Bronchial epithelial cell (primary cell): ENCODE measurements around the gene MAG. TPM values are rescaled to one million over a fixed set of nuclear protein-coding genes. Genes with fewer than 3 reads are reported as not detected.
A peak's percentile ranks its signal among the peaks of the same experiment; 100 is the strongest.

Experiments
- DNase-seq: peaks from one replicate; pipeline ENCODE4 v3.0.0-alpha.2; 2010; ENCODE audit warnings: low read depth
- FAIRE-seq: peaks from 2 replicates; lab custom pipeline; 2011; peaks lifted over from hg19 to GRCh38; lab: Jason Lieb, UNC
- H3K27me3 ChIP-seq: 2 replicates; pipeline ENCODE4 v1.5.1; 2011; ENCODE audit warnings: low read length; ENCODE audit not compliant: control insufficient read depth, insufficient read depth
- H3K36me3 ChIP-seq: 2 replicates; pipeline ENCODE4 v1.5.1; 2011; ENCODE audit warnings: low read length; ENCODE audit not compliant: control insufficient read depth, insufficient read depth
- H3K4me3 ChIP-seq: 2 replicates; pipeline ENCODE4 v1.5.1; 2011; ENCODE audit warnings: mild to moderate bottlenecking, low read depth, low read length, control low read depth
- total RNA-seq: library from RNA; depleted of rRNA; stranded (reverse); fragments of >200 nt; gene quantifications from 2 replicates; pipeline ENCODE4 v1.2.1, GENCODE V29; 2014
- TF ChIP-seq, protein P1 (sequence below): IDR thresholded peaks from 2 replicates; pipeline ENCODE4 v1.5.1; 2011; ENCODE audit warnings: mild to moderate bottlenecking, moderate library complexity, low read length, control low read depth, inconsistent platforms; ENCODE audit not compliant: insufficient read depth, severe bottlenecking

The MAG gene
- total RNA-seq, 1 donor from 2014 or later = not detected

DNA sequence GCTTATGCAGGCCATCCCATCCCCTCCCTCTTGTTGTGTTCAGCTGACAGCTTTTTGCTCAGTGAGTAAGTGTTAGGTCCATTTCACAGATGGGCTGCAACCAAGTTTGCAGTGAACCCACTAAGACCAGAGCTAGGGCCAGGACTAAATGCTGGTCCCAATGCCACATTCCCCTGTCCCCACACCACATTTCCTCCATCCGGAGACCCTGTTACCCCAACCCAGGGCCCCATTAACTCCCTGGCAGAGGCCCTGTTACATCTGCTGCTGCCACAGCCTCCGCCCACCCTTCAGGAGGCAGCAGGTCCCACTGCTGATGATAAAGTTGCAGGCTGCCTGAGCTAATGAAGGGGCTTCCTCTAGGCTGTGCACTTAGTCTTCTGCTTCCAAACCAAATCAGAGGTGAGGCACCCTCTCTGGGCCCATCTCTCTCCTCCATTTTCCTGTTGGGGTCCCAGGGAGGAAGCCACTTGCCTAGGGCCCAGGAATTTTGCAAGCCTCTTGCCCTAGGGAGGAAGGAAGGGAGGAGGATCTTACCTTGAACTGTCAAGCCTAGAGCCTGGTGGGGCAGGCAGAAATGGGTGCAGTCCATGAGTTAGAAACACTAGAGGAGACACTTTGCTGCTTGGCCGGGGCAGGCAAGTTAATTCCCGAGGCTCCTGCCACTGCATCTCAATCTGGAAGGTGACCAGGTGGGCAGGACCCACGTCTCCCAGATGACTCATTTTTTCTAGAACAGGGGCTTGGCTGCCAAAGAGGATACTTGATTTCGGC is 26.6 kb upstream of the MAG start:
- Histone ChIP-seq H3K27me3 (no peaks in the 10 kb centered on the region), H3K4me3 (no peak overlapping the region), H3K36me3 (peaks cover 20% of the 10 kb centered on the region)
- peak; percentile 29 for DNase-seq
- FAIRE-seq = no peak
- TF ChIP-seq, protein P1, sequence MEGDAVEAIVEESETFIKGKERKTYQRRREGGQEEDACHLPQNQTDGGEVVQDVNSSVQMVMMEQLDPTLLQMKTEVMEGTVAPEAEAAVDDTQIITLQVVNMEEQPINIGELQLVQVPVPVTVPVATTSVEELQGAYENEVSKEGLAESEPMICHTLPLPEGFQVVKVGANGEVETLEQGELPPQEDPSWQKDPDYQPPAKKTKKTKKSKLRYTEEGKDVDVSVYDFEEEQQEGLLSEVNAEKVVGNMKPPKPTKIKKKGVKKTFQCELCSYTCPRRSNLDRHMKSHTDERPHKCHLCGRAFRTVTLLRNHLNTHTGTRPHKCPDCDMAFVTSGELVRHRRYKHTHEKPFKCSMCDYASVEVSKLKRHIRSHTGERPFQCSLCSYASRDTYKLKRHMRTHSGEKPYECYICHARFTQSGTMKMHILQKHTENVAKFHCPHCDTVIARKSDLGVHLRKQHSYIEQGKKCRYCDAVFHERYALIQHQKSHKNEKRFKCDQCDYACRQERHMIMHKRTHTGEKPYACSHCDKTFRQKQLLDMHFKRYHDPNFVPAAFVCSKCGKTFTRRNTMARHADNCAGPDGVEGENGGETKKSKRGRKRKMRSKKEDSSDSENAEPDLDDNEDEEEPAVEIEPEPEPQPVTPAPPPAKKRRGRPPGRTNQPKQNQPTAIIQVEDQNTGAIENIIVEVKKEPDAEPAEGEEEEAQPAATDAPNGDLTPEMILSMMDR = no peak

DNA sequence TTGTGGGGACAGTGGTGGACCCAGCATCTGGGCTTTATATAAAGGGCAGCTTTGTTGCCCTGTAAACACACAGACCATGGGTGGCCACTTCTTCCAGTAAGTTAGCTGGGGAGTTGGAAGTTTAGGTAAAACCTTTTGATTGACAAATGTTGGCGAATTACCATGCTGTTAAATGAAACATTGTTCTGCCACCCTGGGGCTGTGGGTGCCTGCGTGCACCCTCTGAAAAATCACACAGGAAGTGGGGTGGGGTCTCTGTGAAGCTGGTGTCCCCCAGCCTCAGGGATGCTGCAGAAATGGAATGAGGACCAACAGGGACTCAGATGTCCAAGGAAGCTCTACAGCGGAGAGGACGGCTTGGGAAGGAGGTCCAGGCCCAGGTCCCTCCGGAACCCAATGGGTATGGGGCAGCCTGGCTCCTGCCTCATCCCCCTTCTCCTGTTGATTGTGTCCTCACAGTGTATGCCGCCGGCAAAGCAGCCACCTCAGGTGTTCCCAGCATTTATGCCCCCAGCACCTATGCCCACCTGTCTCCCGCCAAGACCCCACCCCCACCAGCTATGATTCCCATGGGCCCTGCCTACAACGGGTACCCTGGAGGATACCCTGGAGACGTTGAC is 26.0 kb upstream of the MAG start:
- H3K27me3 ChIP-seq = no peaks in the 10 kb centered on the region
- FAIRE-seq = no peak
- TF ChIP-seq, protein P1 = no peak
- no peak for DNase-seq
- peaks cover 24% of the 10 kb centered on the region for H3K36me3 ChIP-seq
- no peak overlapping the region for H3K4me3 ChIP-seq

DNA sequence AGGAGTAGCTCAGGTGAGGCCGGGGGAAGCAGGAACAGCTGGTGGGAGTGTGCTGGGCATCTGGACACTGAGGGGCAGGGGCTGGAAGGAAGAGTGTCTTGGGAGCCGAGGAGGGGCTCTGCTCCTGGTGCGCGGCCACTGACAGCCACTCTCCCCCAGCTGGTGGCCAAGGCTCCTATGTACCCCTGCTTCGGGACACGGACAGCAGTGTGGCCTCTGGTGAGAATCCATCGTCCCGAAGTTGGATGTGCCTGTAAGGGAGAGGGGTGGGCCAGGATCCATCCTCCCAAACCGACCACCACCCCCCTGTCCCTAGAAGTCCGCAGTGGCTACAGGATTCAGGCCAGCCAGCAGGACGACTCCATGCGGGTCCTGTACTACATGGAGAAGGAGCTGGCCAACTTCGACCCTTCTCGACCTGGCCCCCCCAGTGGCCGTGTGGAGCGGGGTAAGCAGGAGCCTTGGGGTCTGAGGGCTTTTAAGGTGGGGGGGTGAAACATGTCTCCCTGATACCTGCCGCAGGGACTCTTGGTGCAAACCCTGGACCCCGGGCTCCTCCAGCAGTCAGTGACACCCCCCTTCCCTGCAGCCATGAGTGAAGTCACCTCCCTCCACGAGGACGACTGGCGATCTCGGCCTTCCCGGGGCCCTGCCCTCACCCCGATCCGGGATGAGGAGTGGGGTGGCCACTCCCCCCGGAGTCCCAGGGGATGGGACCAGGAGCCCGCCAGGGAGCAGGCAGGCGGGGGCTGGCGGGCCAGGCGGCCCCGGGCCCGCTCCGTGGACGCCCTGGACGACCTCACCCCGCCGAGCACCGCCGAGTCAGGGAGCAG is 25.2 kb upstream of the MAG start:
- DNase-seq = no peak
- no peak for FAIRE-seq
- TF ChIP-seq, protein P1 = no peak

DNA sequence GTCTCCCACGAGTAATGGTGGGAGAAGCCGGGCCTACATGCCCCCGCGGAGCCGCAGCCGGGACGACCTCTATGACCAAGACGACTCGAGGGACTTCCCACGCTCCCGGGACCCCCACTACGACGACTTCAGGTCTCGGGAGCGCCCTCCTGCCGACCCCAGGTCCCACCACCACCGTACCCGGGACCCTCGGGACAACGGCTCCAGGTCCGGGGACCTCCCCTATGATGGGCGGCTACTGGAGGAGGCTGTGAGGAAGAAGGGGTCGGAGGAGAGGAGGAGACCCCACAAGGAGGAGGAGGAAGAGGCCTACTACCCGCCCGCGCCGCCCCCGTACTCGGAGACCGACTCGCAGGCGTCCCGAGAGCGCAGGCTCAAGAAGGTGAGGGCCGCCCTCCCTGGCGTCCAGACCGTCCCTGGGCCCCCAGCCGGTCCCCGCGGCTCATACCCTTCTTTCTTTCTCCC is 24.6 kb upstream of the MAG start:
- FAIRE-seq (no peak), DNase-seq (no peak)
- no peaks in the 10 kb centered on the region for H3K27me3 ChIP-seq
- H3K4me3 ChIP-seq = peak overlapping the region; percentile 55
- TF ChIP-seq, protein P1 = no peak
- peaks cover 29% of the 10 kb centered on the region for H3K36me3 ChIP-seq

More for the DNA sequence above, 25.2 kb upstream of the MAG start:
- Histone ChIP-seq H3K27me3 (no peaks in the 10 kb centered on the region), H3K36me3 (peaks cover 27% of the 10 kb centered on the region), H3K4me3 (peak overlapping the region; percentile 55)

DNA sequence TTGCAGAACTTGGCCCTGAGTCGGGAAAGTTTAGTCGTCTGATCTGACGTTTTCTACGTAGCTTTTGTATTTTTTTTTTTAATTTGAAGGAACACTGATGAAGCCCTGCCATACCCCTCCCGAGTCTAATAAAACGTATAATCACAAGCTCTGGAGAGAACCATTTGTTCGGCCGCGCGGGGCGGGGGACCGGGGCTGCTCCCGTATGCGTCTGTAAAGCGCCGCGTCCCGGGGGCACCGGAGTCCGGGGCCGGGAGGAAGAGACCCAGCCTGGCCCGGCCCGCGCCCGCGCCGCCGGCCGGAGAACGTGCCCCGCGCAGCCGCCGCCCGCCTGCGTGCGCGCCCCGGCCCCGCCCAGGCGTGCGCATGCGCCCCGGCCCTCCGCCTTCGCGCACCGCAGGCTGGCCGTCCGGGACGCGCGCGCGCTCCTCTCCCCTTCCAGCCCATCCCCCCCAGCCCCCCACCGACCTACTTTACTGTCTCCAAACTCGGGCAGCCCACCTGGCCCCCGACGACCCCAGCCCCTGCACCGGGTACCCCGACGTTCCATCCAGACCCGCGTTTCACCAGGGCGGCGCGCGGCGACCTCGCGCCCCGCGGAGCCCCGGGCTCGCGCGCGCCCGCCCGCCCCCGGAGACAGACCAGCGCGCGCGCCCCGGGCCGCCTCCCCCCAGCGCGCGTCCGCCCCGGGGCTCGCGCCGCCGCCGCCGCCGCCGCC is 24.0 kb upstream of the MAG start:
- no peaks in the 10 kb centered on the region for H3K27me3 ChIP-seq
- TF ChIP-seq, protein P1 = no peak
- H3K4me3 ChIP-seq = peak overlapping the region; percentile 55
- FAIRE-seq (no peak), DNase-seq (peak; percentile 33)
- peaks cover 29% of the 10 kb centered on the region for H3K36me3 ChIP-seq
